ENCODE measurements around the gene CEPT1.

The CEPT1 gene

GRCh38 chr1:111227851-111228747, 88.1 kb downstream of the CEPT1 start:
- no peak for DNase-seq (ENCODE audit: low read depth in 2 of 2)

- no peak for DNase-seq (ENCODE audit: low read depth in 2 of 2)
These were observed 88.7 kb downstream of the CEPT1 start for GRCh38 chr1:111228748-111229126.

- DNase-seq (ENCODE audit: low read depth in 2 of 2): no peak
These were observed 92.1 kb downstream of the CEPT1 start for GRCh38 chr1:111232134-111232533.

DNA sequence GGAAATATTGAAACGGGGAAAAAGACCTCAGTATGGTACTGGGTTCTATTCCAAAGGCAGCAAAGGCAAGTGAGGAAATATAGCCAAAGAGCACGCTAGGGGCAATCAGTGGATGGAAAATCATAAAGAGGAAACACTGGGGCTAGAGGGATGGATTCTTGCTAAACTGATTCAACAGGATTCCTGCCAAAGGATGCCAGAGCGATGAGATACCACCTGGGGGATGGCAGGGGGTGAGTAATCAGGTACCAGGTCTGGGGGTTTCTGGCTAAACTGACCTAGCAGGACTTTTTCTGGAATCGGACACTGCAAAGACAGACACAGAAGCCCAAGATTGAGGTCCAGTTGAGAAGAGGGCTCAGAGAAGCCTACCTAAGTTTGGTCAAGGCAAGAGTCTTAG, 94.2 kb downstream of the CEPT1 start:
- no peak for DNase-seq (ENCODE audit: low read depth in 2 of 2)

Data from stimulated activated CD4-positive, alpha-beta T cell treated with anti-CD3 and anti-CD28 coated beads, Interleukin-4, amount 100 ng/mL, for 48 hours (primary cell).